Stimulated activated naive CD4-positive, alpha-beta T cell (primary cell): ENCODE measurements around the gene ZYX.

Experiments used
- DNase-seq, 6 experiments: peaks; one replicate each; lab custom pipeline; 2025; lab: John Stamatoyannopoulos, UW

The ZYX gene

GRCh38 chr7:143362131-143363015 is 18.8 kb upstream of the ZYX start, which contains the start of gene FAM131B:
Gene FAM131B, minus strand, starts transcription at chr7:143362713. Its CDS starts 110 bp downstream, at chr7:143362603.
- DNase-seq, result peak in 4 of 6 experiments; percentile 7 to 28 (median 16)

GRCh38 chr7:143363016-143363937 is 17.9 kb upstream of the ZYX start:
- peak in 1 of 6 experiments; percentile 3 for DNase-seq

GRCh38 chr7:143367972-143368371 is 13.2 kb upstream of the ZYX start:
- DNase-seq, result no peak

GRCh38 chr7:143368387-143368786 is 12.8 kb upstream of the ZYX start:
- no peak for DNase-seq

- DNase-seq, result no peak
Observed at GRCh38 chr7:143369678-143370651, 11.2 kb upstream of the ZYX start.

- peak in 4 of 6 experiments; percentile 7 to 52 (median 34) for DNase-seq
Observed at GRCh38 chr7:143372070-143372469, 9.1 kb upstream of the ZYX start.

- no peak for DNase-seq
Observed at GRCh38 chr7:143373255-143373794, 7.8 kb upstream of the ZYX start.

GRCh38 chr7:143374561-143374960 is 6.6 kb upstream of the ZYX start:
- no peak for DNase-seq

GRCh38 chr7:143375298-143376034 is 5.7 kb upstream of the ZYX start:
- peak in 5 of 6 experiments; percentile 11 to 56 (median 37) for DNase-seq

GRCh38 chr7:143376396-143376795 is 4.7 kb upstream of the ZYX start:
- no peak for DNase-seq

GRCh38 chr7:143379611-143380259 is 1.4 kb upstream of the ZYX start:
- DNase-seq, result no peak

GRCh38 chr7:143380260-143380645 is 892 bp upstream of the ZYX start:
- peak; percentile 68 to 90 (median 81) for DNase-seq

GRCh38 chr7:143381427-143382125 is 431 bp downstream of the ZYX start:
- DNase-seq, result peak in 2 of 6 experiments; percentile 32 to 58

- peak in 1 of 6 experiments; percentile 27 for DNase-seq
Observed at GRCh38 chr7:143382126-143382790, 1.1 kb downstream of the ZYX start.

- no peak for DNase-seq
Observed at GRCh38 chr7:143382791-143383641, 1.9 kb downstream of the ZYX start.

- no peak for DNase-seq
Observed at GRCh38 chr7:143383642-143383957, 2.5 kb downstream of the ZYX start.

GRCh38 chr7:143384148-143384547 is 3.0 kb downstream of the ZYX start:
- no peak for DNase-seq
